ENCODE measurements around the gene SPINK4.

SPINK4 gene

GRCh38 chr9:33295571-33295970 lies 55.6 kb downstream of the SPINK4 start:
- Histone ChIP-seq H3K27ac (ENCODE audit: low read depth, low read length) (no peak overlapping the region), H3K4me3 (ENCODE audit: low read depth in 1 of 2, low read length in 2 of 2) (no peak overlapping the region), H3K9ac (ENCODE audit: low read length) (no peak overlapping the region), H3K4me1 (ENCODE audit: insufficient read depth, low read length) (peaks cover 41% of the 10 kb centered on the region), H3K36me3 (ENCODE audit: insufficient read depth, low read length) (peaks cover 57% of the 10 kb centered on the region), H3K27me3 (ENCODE audit: control insufficient read depth in 1 of 2, insufficient read depth in 2 of 2, low read length in 2 of 2) (no peaks in the 10 kb centered on the region), H3K9me3 (ENCODE audit: low read length) (no peaks in the 10 kb centered on the region)

- peaks cover 25% of the 10 kb centered on the region for H3K4me1 ChIP-seq (ENCODE audit: insufficient read depth, low read length)
Measured at GRCh38 chr9:33297432-33297831, 57.5 kb downstream of the SPINK4 start.

More at GRCh38 chr9:33297432-33297831, 57.5 kb downstream of the SPINK4 start:
- Histone ChIP-seq H3K27me3 (ENCODE audit: control insufficient read depth in 1 of 2, insufficient read depth in 2 of 2, low read length in 2 of 2) (no peaks in the 10 kb centered on the region), H3K9ac (ENCODE audit: low read length) (no peak overlapping the region), H3K36me3 (ENCODE audit: insufficient read depth, low read length) (peaks cover 58% of the 10 kb centered on the region), H3K27ac (ENCODE audit: low read depth, low read length) (no peak overlapping the region), H3K9me3 (ENCODE audit: low read length) (no peaks in the 10 kb centered on the region), H3K4me3 (ENCODE audit: low read depth in 1 of 2, low read length in 2 of 2) (no peak overlapping the region)
